Sciatic nerve (tissue), 2 donors: ENCODE results near the gene CHI3L1. TPM values are rescaled to one million over a fixed set of nuclear protein-coding genes. Genes with fewer than 3 reads are reported as not detected.

ENCODE experiments used
- ATAC-seq: fragments of 200-7000 bp; cut with Tn5 transposase; one replicate; pipeline ENCODE4 v1.9.1; 2020; ENCODE audit warnings: mild to moderate bottlenecking, moderate library complexity
- DNase-seq: peaks from one replicate; pipeline ENCODE4 v3.0.0-alpha.2; 2020; ENCODE audit warnings: low spot score
- intact Hi-C: fragments of 100-400 bp; cut with DNase I; formaldehyde crosslinking; loops from one replicate; pipeline ENCODE4 v1.14.2; 2022
- total RNA-seq: library from RNA; stranded (reverse); fragmentation: NEBNext Ultra II Directional; extraction: Animal tissue kit (Norgen Biotek cat#: 25700); gene quantifications from one replicate; pipeline ENCODE4 v1.2.1, GENCODE V29; 2021
- donor health status: DM: no; HTN: no; CAD: no.
- donor health status: DM: no; HTN: no; CAD: no.

CHI3L1 gene
- total RNA-seq, 1 donor from 2014 or later: 37.0 TPM

DNA sequence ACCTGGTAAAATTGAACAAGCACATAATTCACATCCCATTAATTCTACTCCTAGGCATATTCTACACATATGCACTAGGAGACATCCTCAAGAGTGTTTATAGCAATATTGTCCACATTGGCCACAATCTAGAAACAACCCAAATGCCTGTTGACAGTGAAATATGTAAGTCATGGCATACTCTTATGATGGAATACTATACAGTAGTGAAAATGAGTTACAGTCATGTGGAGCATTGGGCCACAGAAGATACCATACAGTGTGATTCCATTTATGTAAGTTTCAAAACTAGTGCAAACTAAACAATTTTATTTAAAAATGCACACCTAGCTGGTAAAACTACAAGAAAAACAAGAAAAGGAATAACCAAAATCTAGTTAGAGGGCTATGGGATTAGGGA lies 23.8 kb upstream of the CHI3L1 start:
- intact Hi-C loops: no loop called here
- DNase-seq (no peak), ATAC-seq (no peak)

DNA sequence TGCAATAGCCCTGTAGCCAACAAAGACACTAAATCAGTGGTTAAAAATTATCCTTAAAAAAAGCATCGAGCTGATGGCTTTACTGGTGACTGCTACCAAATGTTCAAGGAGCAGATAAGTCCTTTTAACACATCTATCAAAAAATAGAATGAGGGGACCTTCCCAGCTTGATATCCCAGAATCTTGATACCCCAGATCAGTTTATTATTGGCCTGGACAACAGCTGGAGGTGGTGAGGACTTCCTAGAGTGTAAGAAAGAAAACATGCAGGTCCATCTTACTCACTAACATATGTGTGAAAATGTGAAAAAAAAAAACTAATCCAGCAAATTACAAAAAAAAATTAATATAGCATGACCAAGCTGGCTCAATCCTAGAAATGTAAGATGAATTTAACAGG lies 21.7 kb upstream of the CHI3L1 start:
- intact Hi-C loops: no loop called here
- DNase-seq (no peak), ATAC-seq (no peak)

DNA sequence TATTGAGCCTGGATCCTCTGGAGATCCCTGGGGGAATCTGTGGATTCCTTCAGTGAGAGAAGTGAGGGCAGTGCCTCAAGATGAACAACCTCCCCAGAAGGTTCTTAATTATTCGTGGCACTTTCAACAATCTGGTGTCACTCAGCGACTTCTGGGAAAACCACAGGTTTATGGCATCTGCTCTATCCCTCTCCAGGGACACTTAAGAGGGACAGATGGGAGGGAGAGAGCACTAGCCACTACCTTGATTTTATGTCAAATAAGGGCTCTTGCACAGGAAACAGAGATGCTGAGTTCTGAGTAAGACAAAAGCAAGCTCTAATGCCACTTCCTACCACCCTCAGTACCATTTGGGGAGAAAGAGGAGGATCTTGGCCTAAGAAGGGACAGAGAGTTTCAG lies 21.2 kb upstream of the CHI3L1 start:
- intact Hi-C loops: no loop called here
- no peak for ATAC-seq
- no peak for DNase-seq

DNA sequence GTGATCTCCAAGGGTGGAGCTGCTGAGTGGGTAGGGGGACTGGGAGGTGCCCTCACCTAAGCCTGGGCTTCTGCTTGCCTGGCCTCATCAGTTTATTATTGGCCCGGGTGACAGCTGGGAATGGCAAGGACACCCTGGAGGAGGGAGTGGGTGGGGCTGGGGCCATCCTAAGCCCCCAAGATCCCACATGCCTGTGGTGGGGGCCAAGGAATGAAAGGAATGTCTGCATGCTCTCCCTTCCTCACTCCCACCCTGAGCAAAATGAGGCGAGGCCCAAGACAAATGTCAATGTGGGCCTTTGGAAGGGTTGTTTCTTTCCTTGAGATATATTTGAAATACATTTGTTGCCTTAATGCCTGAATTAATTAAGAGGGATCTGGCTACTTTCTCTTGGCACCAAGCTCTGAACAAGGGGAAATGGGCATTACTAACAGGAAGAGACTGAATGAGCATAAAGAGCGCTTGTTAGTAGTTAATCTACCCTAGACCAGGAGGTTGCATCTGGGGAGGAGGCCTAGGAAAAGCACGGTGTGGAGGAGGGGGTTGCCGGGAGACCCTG lies 19.7 kb upstream of the CHI3L1 start:
- ATAC-seq (no peak), DNase-seq (no peak)
- intact Hi-C loops: no loop called here

DNA sequence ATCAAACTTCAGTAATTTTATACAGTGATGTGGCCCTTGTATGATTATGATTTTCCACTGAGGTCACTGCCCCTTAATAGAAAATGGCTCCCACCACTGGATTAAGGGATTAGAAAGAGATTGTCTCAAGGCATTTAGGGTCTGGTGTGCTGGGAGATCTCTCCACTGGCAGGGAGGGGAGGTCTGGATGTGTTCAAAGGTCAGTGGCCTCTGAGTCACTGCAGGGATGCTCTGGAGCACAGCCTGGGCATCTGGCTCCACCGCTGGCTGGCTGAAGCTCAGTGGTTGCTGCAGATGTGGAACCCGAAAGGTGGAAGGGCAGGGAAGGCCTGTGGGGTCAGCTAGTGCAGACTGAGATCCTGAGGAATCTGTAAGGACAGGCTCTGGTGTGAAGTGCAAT lies 18.3 kb upstream of the CHI3L1 start:
- intact Hi-C loops: no loop called here
- no peak for ATAC-seq
- no peak for DNase-seq

DNA sequence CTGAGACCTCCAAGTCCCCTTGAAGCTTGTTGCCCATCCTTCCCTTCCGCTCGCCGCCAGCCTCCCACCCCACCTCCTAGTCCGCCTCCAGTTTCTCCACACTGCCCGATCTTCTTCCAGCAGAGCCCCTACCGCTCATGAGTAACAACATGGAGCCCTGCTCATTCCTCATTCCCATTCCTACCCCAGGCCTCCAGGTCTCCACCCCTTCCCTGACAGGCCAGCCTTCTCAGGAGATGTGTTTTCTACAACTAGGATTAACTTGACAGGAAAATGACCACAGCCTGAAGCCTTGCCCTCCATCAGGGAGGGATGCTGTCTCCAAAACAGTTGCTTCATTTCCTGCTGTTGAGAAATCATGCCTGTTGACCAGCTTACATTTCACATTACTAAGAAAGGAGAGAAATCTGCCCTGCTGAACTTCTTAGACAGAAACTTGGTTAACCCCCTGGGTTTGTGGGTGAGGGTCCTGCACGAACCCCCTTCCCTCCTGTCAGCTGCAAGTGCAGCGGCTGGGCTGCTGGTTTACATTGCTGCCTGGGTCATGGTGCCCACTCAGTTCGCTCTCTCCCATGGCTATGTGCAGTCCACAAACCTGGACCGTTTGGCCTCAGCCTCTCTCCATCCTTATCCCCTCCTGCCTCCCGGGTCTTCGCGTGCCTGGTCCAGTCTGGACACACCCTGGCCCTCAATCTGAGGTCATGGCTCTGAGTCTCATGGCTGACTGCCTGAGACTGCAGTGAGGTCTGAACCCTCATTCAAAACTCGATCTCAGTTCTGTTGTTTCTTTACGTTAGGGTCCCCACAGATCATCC lies 16.1 kb upstream of the CHI3L1 start:
- no peak for DNase-seq
- ATAC-seq: peak; percentile 81
- intact Hi-C loops: no loop called here

DNA sequence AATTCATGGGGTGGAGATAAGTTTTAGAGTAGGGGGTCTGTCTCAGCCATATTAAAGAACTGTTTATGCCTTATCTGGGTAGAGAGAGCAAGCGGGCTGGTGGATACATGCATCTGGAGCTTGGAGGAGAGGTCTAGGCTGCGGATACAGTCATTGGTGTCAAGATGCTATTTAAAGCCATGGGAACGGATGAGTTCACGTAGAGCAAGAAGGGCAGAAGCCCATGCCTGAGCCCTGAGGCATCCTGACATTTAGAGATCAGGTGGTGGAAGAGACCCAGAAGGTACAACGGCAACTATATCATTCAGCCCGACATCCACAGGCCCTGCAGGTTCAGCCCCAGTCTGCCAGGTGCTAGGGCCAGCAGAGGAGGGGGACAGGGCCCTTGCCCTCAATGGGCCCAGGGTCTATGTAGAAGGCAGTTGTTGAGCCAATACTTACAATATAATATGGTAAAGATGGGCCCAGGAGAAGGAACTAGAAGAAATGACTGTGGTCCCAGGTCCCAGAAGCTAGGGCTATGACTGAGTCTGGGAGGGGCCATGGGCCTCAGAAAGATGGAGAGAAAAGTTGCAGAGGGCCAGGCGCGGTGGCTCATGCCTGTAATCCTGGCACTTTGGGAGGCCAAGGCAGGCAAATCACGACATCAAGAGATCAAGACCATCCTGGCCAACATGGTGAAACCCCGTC lies 15.2 kb upstream of the CHI3L1 start:
- no peak for ATAC-seq
- intact Hi-C loops: no loop called here

DNA sequence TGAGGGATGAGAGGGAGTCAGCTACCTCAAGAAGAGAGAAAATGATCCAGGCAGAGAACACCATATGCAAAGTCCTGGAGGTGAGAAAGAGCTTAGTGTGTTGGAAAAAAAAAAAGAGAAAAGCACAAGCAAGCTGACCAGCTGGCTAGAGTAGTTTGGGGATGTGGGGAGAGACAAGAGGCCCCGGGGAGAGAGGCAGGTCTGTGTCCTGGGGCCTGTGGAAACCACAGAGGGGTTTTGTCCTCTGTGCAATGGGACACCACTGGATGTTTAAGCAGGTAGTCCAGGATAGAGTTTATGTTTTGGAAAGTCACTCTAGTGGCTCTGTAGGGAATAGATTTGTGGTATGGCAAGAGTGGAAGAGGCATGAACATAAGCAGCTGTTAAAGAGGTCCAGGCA lies 14.4 kb upstream of the CHI3L1 start:
- peak; percentile 39 for DNase-seq
- ATAC-seq: no peak

More for the DNA sequence above, 15.2 kb upstream of the CHI3L1 start:
- no peak for DNase-seq

DNA sequence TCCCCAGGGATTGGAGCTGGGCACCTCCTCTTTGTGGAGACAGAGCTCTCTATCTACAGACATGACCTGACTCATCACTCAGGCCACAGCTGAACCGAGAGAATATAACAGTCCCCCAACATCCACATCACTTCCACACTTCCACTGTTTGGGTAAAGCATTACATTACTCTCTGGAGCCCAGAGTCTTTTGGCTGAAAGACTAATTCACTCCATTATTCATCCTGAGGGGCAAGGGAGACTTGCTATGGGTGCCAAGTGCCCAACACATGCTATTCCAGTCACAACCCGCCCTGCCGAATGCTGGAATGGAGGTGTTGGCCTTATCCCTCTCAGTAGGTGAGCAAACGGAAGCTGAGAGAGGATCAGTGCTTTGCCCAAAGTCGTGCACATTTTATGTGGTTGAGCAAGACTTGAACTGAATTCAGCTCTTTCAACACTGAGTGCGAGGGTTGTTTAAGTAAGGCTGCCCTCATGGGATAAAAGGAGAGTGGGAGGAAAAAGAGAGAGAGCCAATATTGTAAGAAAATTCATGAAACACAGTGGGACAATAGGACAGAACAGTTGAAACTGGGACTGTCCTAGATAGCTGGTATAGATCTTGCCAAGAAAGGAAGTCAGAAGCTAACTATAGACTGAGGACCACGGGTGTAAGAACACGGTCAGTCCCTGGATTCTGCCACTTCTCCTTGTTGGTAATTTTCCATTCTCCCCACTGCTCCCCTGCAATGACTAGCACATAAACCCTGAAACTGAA lies 13.5 kb upstream of the CHI3L1 start:
- ATAC-seq (peak; percentile 88), DNase-seq (peak; percentile 58)
- intact Hi-C loops: no loop called here

More for the DNA sequence above, 14.4 kb upstream of the CHI3L1 start:
- intact Hi-C loops: no loop called here

DNA sequence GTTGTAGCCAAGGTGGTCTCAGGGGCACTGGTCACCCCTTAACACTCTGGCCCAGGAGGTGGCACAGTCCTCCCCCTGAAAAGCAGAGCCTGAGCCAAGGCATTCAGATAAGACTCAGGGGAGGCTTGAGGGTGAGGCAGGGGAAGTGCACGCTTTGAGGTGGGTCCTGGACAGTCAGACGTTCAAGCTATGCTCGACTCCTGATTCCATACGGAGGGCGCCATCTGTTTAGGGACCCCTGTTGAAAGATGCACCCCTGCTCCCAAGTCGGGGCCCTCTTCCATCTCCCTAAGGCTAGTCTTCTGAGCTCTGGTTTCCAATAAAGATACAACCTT lies 12.9 kb upstream of the CHI3L1 start:
- DNase-seq (no peak), ATAC-seq (no peak)
- intact Hi-C loops: no loop called here

DNA sequence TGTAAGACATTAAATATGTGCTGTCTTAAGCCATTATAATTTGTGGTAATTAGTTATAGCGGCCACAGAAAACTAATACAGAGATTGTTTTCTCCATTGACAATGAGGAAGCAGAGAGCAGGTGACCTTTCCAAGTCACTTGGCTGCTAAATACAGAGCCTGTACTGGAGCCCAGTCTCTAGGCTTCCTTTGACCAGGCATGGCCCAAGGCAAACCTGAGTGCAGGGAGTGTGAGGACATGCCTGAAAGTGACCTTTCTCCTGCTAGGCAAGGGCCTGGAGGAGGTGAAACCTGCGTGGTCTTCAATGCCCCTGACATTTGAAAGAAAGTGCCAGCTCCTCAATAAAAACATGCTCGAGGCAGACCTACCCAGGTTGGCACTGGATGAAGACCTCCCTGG lies 12.5 kb upstream of the CHI3L1 start:
- DNase-seq: no peak
- ATAC-seq: no peak
- intact Hi-C loops: no loop called here

DNA sequence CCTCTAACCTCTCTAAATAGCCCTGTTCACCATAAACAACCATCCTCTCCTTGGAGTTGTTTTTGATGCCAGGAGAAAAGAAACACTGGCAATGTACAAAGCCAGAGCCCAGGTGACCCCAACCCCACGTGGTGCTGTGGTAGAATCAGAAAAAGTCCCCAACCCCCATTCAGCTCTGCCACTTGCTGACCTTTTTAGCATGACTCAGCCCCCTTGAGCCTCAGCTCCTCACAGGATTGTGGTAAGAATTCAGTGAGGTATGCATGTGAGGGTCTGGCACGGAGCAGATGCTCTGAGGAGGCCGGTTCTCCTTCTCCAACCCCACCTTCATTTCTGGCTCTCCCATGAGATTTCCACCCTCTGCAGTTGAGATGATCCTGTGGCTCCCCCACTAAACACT lies 11.1 kb upstream of the CHI3L1 start:
- intact Hi-C loops: no loop called here
- no peak for ATAC-seq
- DNase-seq: peak; percentile 35

DNA sequence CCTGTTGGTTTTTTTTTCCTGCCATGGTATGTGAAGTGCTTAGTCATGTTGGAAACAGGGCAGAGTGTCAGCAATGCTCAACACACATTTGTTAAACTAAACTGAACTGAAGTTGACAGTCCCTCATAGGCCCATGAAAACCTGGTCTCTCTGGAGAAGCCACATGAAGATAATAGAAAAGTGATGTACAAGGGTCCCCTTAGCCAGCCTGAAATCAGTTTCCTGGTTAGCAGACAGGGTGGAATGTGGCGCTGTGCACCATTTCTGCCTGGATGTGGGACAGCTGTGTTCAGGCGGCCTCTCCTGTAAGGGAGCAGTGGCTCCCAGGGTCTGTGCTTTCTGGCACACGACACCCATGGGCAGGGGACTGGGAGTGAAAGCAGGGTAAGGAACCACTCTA lies 9.9 kb upstream of the CHI3L1 start:
- ATAC-seq (no peak), DNase-seq (peak; percentile 28)
- intact Hi-C loops: no loop called here

DNA sequence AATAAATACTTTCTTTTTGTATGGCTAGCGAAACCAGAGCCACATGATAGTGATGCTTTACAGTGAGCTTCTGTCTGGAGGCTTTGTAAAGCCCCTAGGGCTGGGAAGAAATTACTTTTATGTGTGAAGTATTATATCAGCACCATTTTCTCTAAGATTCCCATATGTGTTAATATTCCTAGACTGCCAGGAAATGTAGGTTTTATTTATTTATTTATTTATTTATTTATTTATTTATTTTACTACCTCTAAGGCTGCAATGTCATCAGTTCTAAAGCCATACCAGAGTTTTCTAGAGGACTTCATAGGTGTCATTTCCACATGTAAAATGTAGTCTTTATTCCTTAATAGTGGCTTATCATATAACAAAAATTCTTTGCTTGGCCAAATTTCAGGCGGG lies 4.4 kb upstream of the CHI3L1 start:
- intact Hi-C loops: no loop called here
- ATAC-seq: no peak
- DNase-seq: no peak

DNA sequence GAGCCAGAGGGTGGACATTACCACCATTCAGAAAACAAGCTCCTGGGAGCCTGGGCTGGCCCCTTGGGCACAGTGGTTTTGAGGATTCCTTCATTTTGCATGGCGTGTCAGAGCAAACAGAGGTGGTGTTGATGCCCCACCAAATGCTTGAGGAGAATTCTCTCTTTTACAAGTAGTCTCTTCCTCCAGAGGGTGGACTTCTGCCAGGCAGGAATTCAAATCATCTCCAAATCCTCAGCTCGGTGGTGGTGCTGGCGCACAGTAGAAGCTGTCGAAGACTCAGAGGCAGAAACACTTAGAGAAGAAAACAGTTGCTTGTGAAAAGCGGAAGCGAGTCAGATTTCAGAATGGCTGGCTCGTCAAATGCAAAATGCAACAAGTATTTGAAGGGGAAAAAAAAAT lies 3.4 kb upstream of the CHI3L1 start:
- DNase-seq (peak; percentile 55), ATAC-seq (peak; percentile 66)
- intact Hi-C loops: no loop called here

DNA sequence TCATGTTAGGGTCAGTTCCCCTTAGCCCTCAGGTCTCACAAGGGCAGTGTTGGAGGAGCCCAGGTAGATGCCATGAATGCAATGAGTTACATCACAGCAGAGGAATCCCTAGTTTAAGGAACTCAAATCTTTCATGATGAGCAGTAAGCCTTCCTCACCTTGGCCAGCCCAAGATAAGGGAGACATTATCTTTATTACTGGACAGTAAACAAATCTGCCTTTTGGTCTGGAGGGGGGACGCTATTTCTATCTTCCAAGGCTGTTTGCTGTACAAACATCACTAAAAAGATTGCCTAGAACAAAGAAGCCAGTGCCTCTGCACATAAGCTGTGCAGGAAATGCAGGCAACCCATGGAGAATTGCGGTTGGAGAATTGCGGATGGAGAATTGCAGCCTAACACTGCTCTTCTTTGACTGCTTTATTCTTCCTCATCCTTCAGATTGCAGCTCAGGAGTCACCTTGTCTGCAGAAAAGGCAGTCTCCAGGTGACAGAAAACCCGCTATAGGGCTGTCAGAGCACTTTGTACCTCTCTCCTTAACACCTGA lies 2.3 kb upstream of the CHI3L1 start:
- intact Hi-C loops: no loop called here
- DNase-seq: peak; percentile 51
- ATAC-seq: peak; percentile 71

DNA sequence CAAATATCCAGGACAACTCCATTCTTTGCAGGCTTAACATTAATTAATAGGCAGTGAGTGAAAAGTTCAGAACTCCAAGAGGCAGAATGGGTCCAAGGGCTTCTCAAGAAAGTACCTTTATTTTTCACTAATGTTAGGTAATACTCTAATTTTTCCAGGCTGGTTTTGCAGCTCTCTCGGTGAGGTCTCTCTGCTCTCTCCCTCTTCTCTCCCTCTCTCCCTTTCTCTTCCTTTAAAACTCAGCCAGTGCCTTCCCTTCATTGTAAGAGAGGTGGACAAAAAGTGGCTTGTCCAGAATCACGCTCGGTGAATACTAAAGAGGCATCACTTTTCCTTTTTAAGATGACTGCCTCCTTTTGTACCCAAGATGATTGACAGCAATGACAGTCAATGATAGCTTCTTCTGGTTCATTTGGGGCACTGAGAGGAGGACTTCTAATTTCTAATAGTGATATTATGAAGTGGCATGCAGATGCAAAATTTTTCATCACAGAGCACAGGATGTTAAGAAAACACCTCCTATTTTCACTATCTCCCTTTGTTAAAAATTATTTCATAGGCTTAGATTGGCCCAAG lies 1.3 kb upstream of the CHI3L1 start:
- DNase-seq (no peak), ATAC-seq (peak; percentile 3)
- intact Hi-C loops: no loop called here

DNA sequence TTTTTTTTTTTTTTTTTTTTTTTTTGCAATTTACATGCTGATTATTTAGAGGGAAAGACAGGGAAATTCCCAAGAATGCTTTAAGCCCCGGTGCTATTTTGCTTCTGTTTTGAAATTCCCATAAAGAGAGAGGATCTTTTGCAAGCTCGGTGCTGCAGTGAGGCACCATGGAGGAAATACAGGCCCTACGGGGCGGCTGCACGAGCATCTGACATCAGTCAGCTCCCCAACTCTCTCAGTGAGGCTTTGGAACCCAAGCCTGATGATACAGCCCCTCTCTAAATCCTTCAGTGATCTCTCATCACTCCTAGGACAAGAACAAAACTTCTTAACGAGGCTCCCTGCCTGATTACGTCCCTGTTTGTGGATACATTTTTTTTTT lies 791 bp upstream of the CHI3L1 start:
- peak; percentile 7 for ATAC-seq
- intact Hi-C loops: no loop called here
- DNase-seq: peak; percentile 47

DNA sequence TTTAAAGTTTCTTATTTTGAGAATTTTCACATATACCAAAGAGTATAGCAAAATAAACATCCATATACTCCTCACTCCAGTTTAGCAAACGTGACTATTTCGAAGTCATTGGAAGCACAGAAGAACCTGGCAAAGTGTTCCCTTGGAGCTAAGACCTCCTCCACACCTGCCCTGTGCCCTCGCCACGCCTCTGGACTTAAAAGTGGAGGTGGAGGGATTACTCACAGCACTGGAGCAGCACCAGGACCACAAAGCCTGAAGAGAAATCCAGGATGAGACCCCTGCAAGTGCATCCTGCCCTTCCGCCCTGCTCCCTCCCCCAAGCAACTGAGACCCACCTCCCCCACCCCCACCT lies 436 bp downstream of the CHI3L1 start:
- intact Hi-C loops: no loop called here
- ATAC-seq (no peak), DNase-seq (peak; percentile 27)
